Measurements from ENCODE around the gene CHMP1A. TPM values are rescaled to one million over a fixed set of nuclear protein-coding genes. Genes with fewer than 3 reads are reported as not detected.

CHMP1A gene
- polyA plus RNA-seq, 1 donor (not counting 4 experiments of a cell fraction or from before 2014, with no cell fraction given) = 64.1 TPM

DNA sequence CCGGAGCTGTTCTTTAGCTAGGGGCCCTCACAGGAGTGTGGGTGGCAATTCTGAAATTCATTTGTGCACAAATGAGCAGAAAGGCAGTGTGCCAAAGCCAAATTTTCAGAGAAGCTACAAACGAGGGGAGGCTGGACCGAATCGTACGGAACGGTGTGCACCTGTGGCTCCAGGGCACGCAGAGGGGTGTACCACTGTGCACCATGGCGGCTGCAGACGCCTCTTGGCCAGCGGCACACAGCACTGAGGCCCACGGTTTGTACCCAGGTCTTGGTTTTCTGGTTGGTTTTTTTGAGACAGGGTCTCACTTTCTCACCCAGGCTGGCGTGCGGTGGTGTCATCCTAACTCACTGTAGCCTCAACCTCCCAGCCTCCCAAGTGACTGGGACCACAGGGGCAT is 14.9 kb downstream of the CHMP1A start:
- H3K4me1 ChIP-seq (ENCODE audit: control insufficient read depth, extremely low read depth, insufficient read depth, low read length) = peaks cover 9% of the 10 kb centered on the region
- no peaks in the 10 kb centered on the region for H3K9me3 ChIP-seq (ENCODE audit: control insufficient read depth, low read depth, low read length)
- dilution Hi-C loops (cut with MboI; ENCODE audit: extremely low pct_ligation_motif_present, low sequenced_read_pairs) = no loop called here
- no peak for DNase-seq (ENCODE audit: low read depth, low spot score)
- no peaks in the 10 kb centered on the region for H4K20me1 ChIP-seq (ENCODE audit: control insufficient read depth, extremely low read depth, insufficient read depth, low read length)
- H3K9ac ChIP-seq (ENCODE audit: control insufficient read depth, extremely low read depth, insufficient read depth, low read length) = no peak overlapping the region
- H3K79me2 ChIP-seq (ENCODE audit: control insufficient read depth, insufficient read depth, low read length) = no peaks in the 10 kb centered on the region
- H2AFZ ChIP-seq (ENCODE audit: control insufficient read depth, low read length) = no peak overlapping the region
- H3K27me3 ChIP-seq (ENCODE audit: control insufficient read depth, extremely low read depth, insufficient read depth, low read length) = peaks cover 6% of the 10 kb centered on the region
- no peak overlapping the region for H3K27ac ChIP-seq (ENCODE audit: control insufficient read depth, insufficient read depth, low read length)
- no peak for FAIRE-seq
- H3K4me3 ChIP-seq (ENCODE audit: control insufficient read depth in 2 of 3, extremely low read depth in 1 of 3, insufficient read depth in 2 of 3, low read depth in 1 of 3, low read length in 3 of 3) = no peak overlapping the region
- TF ChIP-seq CTCF (optimal IDR thresholded peaks at IDR 0.05 in 1 of 3, IDR thresholded peaks at IDR 0.05 in 1 of 3, conservative IDR thresholded peaks at IDR 0.05 in 1 of 3; ENCODE audit: extremely low read depth in 1 of 3, insufficient read depth in 2 of 3, low read length in 3 of 3) = no peak
- TF ChIP-seq EZH2 (IDR thresholded peaks at IDR 0.05; ENCODE audit: low read length) = no peak
- no peak overlapping the region for H3K4me2 ChIP-seq (ENCODE audit: control insufficient read depth, extremely low read depth, insufficient read depth, low read depth, low read length)
- H3K9me1 ChIP-seq (ENCODE audit: control insufficient read depth, extremely low read depth, insufficient read depth, low read length) = peaks cover 3% of the 10 kb centered on the region
- peaks cover 18% of the 10 kb centered on the region in 2 experiments for H3K36me3 ChIP-seq (ENCODE audit: control insufficient read depth in 2 of 2, extremely low read depth in 1 of 2, insufficient read depth in 2 of 2, low read length in 2 of 2)

GRCh38 chr16:89641458-89642119 is 15.9 kb downstream of the CHMP1A start:
- DNase-seq (ENCODE audit: low read depth, low spot score) = no peak
- Histone ChIP-seq H2AFZ (ENCODE audit: control insufficient read depth, low read length) (no peak overlapping the region), H3K4me2 (ENCODE audit: control insufficient read depth, extremely low read depth, insufficient read depth, low read depth, low read length) (no peak overlapping the region), H3K4me1 (ENCODE audit: control insufficient read depth, extremely low read depth, insufficient read depth, low read length) (peaks cover 3% of the 10 kb centered on the region), H3K9me1 (ENCODE audit: control insufficient read depth, extremely low read depth, insufficient read depth, low read length) (no peaks in the 10 kb centered on the region), H3K9me3 (ENCODE audit: control insufficient read depth, low read depth, low read length) (no peaks in the 10 kb centered on the region), H3K27ac (ENCODE audit: control insufficient read depth, insufficient read depth, low read length) (no peak overlapping the region), H4K20me1 (ENCODE audit: control insufficient read depth, extremely low read depth, insufficient read depth, low read length) (no peaks in the 10 kb centered on the region), H3K36me3 (ENCODE audit: control insufficient read depth in 2 of 2, extremely low read depth in 1 of 2, insufficient read depth in 2 of 2, low read length in 2 of 2) (peaks cover 13 to 15% of the 10 kb centered on the region in 2 experiments), H3K4me3 (ENCODE audit: control insufficient read depth in 2 of 3, extremely low read depth in 1 of 3, insufficient read depth in 2 of 3, low read depth in 1 of 3, low read length in 3 of 3) (no peak overlapping the region), H3K79me2 (ENCODE audit: control insufficient read depth, insufficient read depth, low read length) (no peaks in the 10 kb centered on the region), H3K9ac (ENCODE audit: control insufficient read depth, extremely low read depth, insufficient read depth, low read length) (no peak overlapping the region), H3K27me3 (ENCODE audit: control insufficient read depth, extremely low read depth, insufficient read depth, low read length) (peaks cover 6% of the 10 kb centered on the region)
- no peak for FAIRE-seq
- TF ChIP-seq CTCF (optimal IDR thresholded peaks at IDR 0.05 in 1 of 3, IDR thresholded peaks at IDR 0.05 in 1 of 3, conservative IDR thresholded peaks at IDR 0.05 in 1 of 3; ENCODE audit: extremely low read depth in 1 of 3, insufficient read depth in 2 of 3, low read length in 3 of 3) (no peak), EZH2 (IDR thresholded peaks at IDR 0.05; ENCODE audit: low read length) (no peak)
- dilution Hi-C loops (cut with MboI; ENCODE audit: extremely low pct_ligation_motif_present, low sequenced_read_pairs) = no loop called here
